ENCODE measurements around the gene CABLES1.

GRCh38 chr18:23173912-23174311, 38.6 kb downstream of the CABLES1 start:
- no peak for TF ChIP-seq POLR2A (IDR thresholded peaks at IDR 0.05; ENCODE audit: low read length)
- no peak for TF ChIP-seq JUNB (IDR thresholded peaks at IDR 0.05)
- no peak for TF ChIP-seq HMGXB4 (CRISPR knock-in tag; IDR thresholded peaks at IDR 0.05; ENCODE audit: borderline replicate concordance)
- no peak for TF ChIP-seq KDM1A (IDR thresholded peaks at IDR 0.05; ENCODE audit: low read depth)
- TF ChIP-seq EHMT2 (IDR thresholded peaks at IDR 0.05; ENCODE audit: low read depth) = no peak
- no peak for TF ChIP-seq CTCF (IDR thresholded peaks at IDR 0.05)
- TF ChIP-seq USF2 (IDR thresholded peaks at IDR 0.05) = no peak
- TF ChIP-seq MAX (IDR thresholded peaks at IDR 0.05) = no peak
- TF ChIP-seq BHLHE40 (IDR thresholded peaks at IDR 0.05; ENCODE audit: low read depth, low read length) = no peak
- TF ChIP-seq RNF2 (IDR thresholded peaks at IDR 0.05; ENCODE audit: borderline replicate concordance, low read depth) = no peak
- TF ChIP-seq PBX3 (IDR thresholded peaks at IDR 0.05) = no peak
- no peak for TF ChIP-seq RAD21 (conservative IDR thresholded peaks at IDR 0.05 in 1 of 2, IDR thresholded peaks at IDR 0.05 in 1 of 2)
- no peak for TF ChIP-seq ELK1 (IDR thresholded peaks at IDR 0.05; ENCODE audit: low read depth, low read length)
- no peak for TF ChIP-seq SMC3 (IDR thresholded peaks at IDR 0.05)
